ENCODE results near the gene NAT8.
"Not testable (repeated sequence)": the region's sequence is repeated elsewhere in the genome, so short reads cannot be mapped to it uniquely, and the experiment has no call there.

NAT8 gene, protein sequence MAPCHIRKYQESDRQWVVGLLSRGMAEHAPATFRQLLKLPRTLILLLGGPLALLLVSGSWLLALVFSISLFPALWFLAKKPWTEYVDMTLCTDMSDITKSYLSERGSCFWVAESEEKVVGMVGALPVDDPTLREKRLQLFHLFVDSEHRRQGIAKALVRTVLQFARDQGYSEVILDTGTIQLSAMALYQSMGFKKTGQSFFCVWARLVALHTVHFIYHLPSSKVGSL

DNA sequence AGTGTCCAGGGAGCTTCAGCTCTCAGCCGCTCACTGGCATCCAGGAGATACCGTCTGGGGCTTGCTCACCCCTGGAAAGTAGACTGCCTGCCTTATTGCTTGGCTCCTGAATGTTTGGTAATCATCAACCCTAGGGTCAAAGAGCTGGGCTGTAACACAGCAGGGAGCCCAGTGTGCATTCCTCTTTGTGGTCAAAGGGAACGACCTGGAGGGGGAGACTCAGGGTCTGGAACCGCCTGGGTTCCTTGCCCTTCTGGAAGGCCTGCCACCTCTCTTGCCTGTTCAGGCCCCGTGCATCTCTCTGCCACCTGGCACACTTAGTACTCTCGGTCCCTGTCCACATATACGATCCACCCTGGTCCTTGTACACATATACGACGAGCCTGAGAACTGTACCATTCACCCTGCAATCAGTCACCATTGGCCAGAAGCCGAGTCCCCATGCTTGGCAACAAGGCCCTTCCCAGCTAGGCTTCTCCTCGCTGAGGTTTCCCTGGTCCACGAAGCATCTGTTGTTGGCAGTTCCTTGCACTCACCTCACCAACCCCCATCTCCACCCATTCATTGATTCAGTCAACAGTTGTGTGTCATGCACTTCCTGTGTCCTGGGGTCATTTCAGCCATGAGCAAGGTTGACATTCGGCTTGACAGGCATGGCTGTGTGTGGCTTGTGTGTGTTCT lies at the start of gene NAT8:
Gene NAT8 (minus strand): TSS at position 85 of the 681 bp plus-strand sequence. CDS start 794 bp downstream, outside the sequence.
- no peak for DNase-seq (ENCODE audit: low spot score)

DNA sequence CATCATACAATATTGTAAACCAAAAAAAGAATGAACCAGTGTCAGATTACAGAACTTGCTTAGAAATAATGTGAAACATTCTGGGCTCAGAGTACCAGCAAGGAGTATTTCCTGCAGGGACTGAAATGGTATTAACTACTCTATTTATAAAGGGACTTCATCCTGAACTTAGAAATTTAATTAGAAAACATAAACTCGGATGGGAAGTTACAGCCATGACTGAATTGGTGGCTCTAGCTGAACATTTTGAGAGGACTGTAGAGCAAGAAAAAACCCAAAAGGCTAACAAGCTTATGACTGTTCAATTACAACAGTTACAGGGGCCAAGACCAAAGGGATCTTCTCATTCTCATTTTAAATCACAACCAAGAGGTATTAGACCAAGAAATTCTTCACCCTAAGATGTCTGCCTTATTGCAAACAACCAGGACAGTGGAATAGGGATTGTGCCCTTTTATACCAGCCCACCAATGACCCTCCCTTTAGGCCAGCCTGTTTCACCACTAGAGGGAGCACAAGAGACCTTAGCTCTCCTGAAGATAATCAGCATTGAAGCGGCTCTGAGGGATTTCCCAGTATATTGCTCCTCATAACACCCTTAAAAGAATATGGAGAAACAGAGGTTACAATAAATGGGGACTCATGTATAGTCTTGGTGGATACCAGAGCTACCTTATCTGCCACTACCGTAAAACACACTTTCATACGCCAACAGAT lies 48.3 kb upstream of the NAT8 start:
- not testable (repeated sequence) for DNase-seq (ENCODE audit: low spot score)

DNA sequence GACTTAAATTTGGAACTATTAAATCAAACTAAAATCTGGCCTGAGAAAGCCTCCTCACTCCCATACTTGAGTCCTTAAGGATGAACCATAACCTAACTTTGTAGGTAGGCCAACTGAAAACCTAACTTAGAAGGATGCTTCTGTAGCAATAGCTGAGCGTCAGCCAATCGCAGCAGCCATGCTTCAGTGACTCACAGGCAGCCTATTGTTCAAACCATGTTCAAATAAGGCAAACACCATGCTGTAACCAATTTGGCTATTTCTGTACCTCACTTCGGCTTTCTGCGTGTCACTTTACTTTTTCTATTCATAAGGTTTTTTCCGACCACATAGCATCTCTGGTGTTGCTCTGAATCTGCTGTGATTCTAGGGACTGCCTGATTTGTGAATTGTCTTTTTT lies 46.3 kb upstream of the NAT8 start:
- DNase-seq (ENCODE audit: low spot score) = not testable (repeated sequence)

DNA sequence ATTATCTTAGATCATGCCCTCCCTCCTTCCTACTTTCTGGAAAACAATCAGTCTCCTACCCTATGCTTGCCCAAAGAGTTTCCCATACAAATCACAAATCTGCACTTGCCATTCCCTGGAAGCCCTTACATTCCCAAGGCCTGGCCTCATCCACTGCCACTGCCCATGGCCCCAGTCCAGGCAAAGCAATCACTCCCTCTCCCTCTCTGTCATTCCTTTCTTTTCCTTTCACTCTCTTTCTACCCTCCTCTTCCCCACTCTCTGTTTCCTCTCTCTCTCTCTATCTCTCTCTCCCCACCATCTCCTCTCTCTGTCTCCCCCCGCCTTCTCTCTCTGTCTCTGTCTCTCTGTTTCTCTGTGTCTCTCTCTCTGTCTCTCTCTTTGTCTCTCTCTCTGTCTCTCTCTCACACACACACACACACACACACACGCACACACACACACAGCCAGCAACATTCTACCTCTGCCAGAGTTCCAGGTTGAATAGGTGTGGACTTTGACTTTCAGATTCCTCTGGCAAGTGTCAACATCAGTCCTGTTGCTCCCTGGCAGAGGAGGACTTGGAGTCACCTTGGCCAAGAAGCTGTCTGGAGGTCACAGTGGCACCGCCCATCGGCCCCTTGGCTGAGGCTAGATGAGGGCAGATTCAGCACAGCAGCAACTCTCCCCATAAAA lies 43.7 kb upstream of the NAT8 start:
- no peak for DNase-seq (ENCODE audit: low spot score)

DNA sequence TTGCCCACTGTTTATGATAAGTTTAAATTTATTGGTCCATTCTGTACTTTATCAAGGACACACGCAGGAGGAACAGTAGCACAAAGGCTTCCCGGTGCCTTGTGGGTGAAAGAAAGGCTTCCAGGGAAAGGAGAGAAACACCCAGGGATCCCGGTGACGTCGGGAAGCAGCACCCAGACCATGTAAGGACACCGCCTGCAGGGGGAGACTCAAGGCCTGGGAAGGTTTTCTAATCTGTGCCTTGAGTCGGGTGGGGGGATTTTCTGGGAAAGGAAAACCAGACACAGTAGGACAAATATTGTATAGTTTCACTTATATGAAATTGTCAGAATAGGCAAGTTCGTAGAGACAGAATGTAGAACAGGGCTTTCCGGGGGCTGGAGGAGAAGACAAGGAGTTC lies 42.7 kb upstream of the NAT8 start:
- DNase-seq (ENCODE audit: low spot score) = not testable (repeated sequence)

DNA sequence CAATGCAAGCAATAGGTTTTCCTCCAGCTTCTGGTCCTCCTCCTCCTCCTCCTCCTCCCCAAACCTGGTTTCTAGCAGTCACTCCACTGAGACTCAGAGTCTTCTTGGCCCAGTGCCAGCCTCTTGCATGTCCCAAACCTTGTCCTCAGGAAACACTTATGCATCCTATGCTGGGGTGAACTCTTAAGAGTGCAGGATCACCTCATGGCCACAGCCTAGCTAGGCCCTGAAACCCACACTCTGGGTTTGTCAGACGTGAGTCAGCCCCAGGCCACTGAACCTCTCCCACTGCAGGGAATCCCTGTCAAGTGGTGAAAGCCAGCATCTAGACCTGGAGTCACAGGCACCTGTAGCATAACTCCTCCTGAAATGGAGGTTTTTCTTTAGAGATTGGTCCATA lies 42.1 kb upstream of the NAT8 start:
- DNase-seq (ENCODE audit: low spot score) = not testable (repeated sequence)

DNA sequence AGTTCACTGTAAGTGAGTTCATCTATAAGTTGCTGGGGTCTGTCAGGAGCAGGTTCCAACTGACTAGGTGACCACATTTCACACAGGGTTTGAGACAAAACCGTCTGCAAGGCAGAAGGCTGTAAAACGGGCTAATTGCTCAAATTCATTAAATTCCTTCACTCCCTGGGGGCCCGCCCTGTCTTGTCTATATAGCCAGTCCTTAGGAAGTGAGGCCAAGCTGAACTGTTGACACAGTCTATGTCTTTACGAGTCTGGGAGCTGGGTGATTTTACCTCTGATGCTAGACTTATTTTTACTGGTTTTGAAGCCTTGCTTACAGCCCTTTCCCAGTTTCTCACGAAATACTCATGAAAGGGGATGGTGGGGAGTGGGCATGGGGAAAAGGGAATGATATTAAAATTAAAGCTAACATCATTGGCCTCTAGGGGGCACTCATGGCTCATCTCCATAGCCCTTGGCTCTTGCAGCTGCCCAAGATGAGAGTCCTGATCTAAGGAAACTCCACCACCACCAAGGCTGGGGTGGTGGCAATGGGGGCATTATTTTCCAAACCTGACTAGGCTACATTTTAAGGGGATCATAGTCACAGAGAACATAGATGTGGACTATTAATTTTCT lies 37.8 kb upstream of the NAT8 start:
- DNase-seq (ENCODE audit: low spot score) = peak; percentile 54

DNA sequence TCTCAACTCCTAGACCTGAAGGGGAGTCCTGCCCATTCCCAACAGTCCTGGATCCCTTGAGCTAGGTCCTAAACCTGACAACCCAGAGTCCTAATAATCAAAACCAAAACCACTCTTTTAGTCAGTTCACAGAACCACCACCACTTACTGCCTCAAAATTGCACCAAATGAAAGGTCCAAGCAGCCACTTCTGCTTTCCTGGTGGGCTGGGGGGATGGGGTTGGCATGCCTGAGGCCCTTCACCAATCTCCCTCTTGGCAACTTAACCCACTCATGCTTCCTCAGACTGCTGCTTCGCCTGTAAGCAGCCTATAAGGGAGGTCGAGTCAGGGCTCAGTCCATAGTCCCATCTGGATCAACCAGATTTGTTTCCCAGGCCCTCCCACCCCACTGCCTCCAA lies 37.0 kb upstream of the NAT8 start:
- DNase-seq (ENCODE audit: low spot score) = not testable (repeated sequence)

DNA sequence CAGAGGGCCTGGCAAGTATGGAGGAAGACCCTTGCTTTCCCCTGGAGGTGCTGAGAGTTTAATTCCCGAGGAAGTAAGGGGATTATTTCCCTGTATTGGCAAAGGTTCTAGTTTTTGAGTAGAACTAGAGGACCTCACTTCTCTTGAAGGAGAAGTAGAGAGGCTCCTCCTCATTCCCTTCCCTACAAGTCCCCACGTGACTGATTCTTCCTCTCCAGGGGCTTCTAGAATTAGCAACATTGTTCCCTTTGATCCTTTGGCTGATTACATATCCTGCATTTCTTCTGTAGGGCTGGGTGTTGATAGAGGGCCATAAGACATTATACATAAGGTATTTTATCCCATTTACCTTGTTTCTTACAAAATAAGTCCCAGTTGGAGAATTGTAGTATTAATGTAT lies 35.8 kb upstream of the NAT8 start:
- DNase-seq (ENCODE audit: low spot score) = not testable (repeated sequence)

DNA sequence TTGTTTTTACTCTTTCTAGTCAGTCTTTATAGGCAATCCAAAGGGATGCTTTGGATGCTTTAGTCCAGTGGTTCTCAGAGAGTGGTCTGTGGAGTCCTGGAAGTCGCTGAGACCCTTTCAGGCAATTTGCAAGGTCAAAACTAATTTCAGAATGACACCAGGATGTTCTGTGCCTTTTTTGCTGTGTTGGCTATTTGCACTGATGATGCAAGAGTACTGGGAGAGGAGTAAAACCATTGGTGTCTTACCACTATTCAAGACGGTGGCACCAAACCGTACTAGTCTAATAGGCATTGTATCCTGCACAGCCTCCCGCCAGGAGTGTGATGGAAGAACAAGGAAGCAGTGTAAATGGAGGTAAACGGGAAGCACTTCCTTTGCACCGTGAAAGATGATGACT lies 34.0 kb upstream of the NAT8 start:
- DNase-seq (ENCODE audit: low spot score) = not testable (repeated sequence)

DNA sequence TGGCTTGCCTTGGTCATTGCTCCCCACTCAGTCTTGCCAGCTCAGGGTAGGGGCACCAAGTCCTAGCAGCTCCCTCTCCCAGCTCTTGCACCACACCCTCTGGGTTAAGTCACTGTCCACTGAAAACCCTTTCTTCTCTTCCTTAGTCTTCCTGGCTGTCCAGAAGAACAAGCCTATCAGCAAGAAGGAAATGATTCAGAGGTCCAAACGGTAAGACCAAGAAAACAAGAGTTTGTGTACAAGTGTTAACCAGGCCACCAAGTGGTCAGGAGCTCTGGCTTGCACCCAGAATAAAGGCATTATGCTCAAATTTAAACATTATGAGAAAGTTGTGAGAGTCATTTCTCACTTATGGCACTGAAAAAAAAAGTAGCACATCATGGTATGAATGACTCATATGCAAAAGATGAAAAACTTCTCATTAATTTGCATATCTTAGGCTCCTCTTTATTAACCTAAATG lies 32.5 kb upstream of the NAT8 start:
- DNase-seq (ENCODE audit: low spot score) = not testable (repeated sequence)

DNA sequence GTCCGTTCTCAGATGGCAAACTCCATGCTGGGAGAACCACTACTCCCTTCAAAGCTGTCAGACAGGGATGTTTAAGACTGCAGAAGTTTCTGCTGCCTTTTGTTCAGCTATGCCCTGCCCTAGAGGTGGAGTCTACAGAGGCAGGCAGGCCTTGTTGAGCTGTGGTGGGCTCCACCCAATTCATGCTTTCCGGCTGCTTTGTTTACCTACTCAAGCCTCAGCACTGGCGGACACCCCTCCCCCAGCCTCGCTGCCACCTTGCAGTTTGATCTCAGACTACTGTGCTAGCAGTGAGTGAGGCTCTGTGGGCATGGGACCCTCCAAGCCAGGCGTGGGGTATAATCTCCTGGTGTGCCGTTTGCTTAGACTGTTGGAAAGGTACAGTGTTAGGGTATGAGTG lies 27.8 kb upstream of the NAT8 start:
- DNase-seq (ENCODE audit: low spot score) = not testable (repeated sequence)

DNA sequence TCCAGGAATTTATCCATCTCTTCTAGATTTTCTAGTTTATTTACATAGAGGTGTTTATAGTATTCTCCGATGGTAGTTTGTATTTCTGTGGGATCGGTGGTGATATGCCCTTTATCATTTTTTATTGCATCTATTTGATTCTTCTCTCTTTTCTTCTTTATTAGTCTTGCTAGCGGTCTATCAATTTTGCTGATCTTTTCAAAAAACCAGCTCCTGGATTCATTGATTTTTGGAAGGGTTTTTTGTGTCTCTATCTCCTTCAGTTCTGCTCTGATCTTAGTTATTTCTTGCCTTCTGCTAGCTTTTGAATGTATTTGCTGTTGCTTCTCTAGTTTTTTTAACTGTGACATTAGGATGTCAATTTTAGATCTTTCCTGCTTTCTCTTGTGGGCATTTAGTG lies 25.0 kb upstream of the NAT8 start:
- not testable (repeated sequence) for DNase-seq (ENCODE audit: low spot score)

DNA sequence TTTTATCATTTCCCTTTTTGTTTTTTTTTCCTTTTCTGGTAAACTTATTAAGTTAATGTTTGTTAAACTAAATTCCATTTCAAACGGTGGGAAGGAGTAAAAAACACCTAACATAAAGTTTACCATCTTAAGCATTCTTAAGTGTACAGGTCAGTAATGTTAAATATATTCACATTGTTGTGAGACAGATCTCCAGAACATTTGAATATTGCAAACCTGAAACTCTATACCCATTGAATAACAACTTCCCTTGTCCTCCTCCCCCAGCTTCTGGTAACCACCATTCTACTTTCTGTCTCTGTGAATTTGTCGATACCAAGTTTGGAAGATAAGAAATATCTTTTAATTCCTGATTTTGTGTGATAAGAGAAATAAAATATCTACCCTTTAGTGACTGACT lies 12.0 kb upstream of the NAT8 start:
- DNase-seq (ENCODE audit: low spot score) = no peak

DNA sequence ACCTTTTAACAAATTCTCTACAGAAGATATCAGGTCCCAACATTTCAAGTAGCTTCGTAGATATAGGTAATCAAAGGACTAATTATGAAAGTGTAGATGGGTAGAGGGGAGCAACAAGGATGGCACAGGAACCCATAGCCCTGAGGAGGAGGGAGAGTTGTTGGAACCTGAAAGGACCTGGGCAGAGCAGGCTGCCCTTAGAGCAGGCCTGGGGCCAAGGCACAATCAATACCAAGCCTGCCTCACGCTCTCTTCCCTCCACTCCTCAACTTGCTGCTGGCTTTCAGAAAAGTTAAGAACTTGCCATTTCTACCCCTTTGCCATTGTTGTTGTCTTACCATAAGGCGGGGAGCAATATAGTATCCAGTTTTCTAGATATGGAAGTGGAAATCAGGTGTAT lies 10.1 kb upstream of the NAT8 start:
- DNase-seq (ENCODE audit: low spot score) = no peak

DNA sequence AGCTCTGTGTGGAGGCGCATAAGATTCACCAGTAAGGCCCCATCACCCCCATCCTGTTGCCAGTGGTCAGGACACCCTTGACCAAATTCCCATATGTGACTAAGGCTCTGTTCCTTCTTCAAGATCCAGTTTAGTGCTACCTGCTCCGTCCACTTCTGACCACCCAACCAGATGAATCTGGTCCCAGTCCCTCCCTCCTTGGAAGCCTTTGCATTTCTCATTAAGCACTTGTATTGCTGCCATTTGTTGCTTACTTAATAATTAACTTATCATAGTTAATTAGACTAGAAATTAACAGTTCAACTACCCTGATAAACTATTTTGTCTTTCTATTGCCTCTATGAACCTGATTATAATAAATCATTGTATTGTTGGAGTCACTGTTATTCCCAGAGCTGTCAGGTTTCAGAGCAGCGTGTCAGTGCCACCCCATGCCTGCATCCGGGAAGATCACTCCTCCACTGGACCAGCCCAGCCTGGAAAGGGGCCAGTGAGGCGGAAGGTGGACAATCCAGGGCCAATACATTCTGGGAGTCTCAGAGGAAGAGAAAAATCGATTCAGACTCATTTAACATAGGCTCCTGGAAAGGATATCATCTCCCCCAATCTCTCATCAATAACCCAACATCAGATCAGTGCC lies 9.5 kb upstream of the NAT8 start:
- DNase-seq (ENCODE audit: low spot score) = no peak

DNA sequence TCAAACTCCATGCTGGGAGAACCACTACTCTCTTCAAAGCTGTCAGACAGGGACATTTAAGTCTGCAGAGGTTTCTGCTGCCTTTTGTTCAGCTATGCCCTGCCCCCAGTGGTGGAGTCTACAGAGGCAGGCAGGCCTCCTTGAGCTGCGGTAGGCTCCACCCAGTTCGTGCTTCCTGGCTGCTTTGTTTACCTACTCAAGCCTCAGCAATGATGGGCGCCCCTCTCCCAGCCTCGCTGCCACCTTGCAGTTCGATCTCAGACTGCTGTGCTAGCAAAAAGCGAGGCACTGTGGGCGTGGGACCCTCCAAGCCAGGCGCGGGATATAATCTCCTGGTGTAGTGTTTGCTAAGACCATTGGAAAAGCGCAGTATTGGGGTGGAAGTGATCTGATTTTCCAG lies 5.5 kb upstream of the NAT8 start:
- not testable (repeated sequence) for DNase-seq (ENCODE audit: low spot score)

DNA sequence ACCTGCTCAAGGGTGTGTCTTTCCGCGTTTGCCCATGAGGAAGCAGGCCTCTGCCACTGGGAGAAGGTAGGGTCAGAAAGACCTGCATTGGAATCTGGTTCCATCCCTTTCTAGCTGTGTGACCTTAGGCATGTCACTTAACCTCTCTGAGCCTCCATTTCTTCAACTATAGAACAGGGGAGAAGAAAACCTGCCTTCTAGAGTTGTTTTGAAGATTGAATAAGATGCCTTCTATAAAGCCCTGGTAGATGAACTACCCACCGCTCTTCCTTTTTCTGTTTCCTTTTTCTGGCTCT lies 507 bp downstream of the NAT8 start:
- no peak for DNase-seq (ENCODE audit: low spot score)

DNA sequence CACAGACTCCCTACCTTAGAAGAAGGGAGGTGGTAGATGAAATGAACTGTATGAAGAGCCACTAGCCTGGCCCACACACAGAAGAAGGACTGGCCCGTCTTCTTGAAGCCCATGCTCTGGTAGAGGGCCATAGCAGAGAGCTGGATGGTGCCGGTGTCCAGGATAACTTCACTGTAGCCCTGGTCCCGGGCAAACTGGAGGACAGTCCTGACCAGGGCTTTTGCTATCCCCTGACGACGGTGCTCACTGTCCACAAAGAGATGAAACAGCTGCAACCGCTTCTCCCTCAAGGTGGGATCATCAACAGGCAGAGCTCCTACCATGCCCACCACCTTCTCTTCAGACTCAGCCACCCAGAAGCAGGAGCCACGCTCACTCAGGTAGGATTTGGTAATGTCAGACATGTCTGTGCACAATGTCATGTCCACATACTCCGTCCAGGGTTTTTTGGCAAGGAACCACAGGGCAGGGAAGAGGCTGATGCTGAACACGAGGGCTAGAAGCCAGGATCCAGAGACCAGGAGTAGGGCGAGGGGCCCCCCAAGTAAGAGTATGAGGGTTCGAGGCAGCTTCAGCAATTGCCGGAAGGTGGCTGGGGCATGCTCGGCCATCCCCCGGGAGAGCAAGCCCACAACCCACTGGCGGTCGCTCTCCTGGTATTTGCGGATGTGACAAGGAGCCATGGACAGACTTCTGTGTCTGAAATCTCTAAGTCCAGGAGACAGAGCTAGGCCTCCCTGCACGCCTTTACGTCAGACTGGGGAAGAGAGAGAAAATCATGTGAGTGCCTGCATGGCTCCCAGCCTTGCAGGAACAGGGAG lies 1.1 kb downstream of the NAT8 start:
- DNase-seq (ENCODE audit: low spot score) = no peak

DNA sequence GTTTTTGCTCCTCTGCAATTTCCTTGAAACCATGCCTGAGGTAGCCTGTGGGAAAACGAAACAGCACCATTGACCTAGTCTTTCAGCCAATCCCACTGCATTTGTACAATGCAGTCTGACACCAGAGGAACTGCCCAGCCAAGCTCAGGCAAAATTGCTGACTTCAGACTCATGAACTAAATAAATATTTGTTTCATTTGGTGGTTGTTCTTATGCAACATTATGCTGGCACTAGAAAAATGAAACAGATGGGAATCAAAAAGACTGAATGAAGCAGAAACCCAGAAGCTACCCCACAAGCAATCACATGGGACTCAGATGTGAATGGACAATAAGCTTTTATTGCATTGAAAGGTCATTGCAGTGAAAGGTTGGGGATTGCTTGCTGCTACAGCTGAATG lies 1.7 kb downstream of the NAT8 start:
- no peak for DNase-seq (ENCODE audit: low spot score)

DNA sequence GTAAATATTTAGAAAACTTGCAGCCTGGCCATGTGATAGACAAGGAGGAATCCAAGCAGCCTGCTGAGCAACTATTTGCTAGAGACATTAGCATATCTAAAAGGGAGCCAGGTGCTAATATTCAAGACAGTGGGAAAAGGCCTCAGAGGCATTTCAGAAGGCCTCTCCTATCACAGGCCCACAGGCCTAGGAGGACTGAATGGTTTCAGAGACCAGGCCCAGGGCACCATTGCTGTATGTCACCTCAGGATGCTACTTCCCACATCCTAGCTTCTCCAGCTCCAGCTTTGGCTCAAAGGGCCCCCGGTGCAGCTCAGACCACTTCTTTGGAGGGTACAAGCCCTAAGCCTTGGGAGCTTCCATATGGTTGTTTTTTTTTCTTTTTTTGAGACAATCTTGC lies 3.8 kb downstream of the NAT8 start:
- no peak for DNase-seq (ENCODE audit: low spot score)

Measured in ecto neural progenitor cell (in vitro differentiated cells).